ENCODE data around the gene LCOR. TPM values are rescaled to one million over a fixed set of nuclear protein-coding genes. Genes with fewer than 3 reads are reported as not detected.

Gene LCOR
- total and polyA plus RNA-seq, 2 of the 13 experiments (the other 11 are each of a cell fraction or from before 2014, with no cell fraction given), result 12.4 to 23.7 TPM

DNA sequence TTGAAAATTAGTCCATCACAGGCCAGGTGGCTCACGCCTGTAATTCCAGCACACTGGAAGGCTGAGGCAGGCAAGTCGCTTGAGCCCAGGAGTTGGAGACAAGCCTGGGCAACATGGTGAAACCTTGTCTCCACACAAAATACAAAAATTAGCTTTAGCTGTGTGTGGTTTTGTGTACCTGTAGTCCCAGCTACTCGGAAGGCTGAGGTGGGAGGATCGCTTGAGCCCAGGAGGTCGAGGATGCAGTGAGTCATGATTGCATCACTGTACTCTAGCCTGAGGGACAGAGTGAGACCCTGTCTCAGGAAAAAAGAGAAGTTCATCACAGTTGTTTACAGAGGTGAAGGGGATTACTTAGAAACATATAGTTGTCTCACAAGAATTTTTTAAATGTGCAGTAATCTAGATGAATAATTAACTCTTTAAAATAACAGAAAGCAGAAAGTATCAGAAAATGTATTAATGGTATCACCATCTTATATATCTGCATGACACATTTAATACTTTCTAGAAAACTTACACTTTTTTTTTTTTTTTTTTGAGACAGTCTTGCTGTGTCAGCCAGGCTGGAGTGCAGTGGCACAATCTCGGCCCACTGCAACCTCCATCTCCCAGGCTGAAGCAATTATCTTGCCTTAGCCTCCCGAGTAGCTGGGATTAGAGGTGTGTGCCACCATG, 8.9 kb downstream of the LCOR start (continued):
- TF ChIP-seq NFKBIZ (CRISPR knock-in tag; IDR thresholded peaks at IDR 0.05), result peak; percentile 24; the same call in 1 of the 2 replicates
- 0 out of 2 replicates have a peak, but pooled peaks have one; percentile 28 for TF ChIP-seq ELF3 (CRISPR knock-in tag; IDR thresholded peaks at IDR 0.05)
- no peak for TF ChIP-seq NFE2L1 (CRISPR knock-in tag; IDR thresholded peaks at IDR 0.05; ENCODE audit: borderline replicate concordance)
- no peak for TF ChIP-seq ZNF678 (CRISPR knock-in tag; IDR thresholded peaks at IDR 0.05)
- TF ChIP-seq KMT2B (CRISPR knock-in tag; IDR thresholded peaks at IDR 0.05), result 0 out of 2 replicates have a peak, but pooled peaks have one; percentile 48
- no peak; the same call in 1 of the 2 replicates for TF ChIP-seq ZNF12 (CRISPR knock-in tag; IDR thresholded peaks at IDR 0.05)
- TF ChIP-seq NR2F6 (IDR thresholded peaks at IDR 0.05), result 0 out of 2 replicates have a peak, but pooled peaks have one; percentile 38
- peak; percentile 70 for TF ChIP-seq NR2F6 (CRISPR knock-in tag; IDR thresholded peaks at IDR 0.05)

DNA sequence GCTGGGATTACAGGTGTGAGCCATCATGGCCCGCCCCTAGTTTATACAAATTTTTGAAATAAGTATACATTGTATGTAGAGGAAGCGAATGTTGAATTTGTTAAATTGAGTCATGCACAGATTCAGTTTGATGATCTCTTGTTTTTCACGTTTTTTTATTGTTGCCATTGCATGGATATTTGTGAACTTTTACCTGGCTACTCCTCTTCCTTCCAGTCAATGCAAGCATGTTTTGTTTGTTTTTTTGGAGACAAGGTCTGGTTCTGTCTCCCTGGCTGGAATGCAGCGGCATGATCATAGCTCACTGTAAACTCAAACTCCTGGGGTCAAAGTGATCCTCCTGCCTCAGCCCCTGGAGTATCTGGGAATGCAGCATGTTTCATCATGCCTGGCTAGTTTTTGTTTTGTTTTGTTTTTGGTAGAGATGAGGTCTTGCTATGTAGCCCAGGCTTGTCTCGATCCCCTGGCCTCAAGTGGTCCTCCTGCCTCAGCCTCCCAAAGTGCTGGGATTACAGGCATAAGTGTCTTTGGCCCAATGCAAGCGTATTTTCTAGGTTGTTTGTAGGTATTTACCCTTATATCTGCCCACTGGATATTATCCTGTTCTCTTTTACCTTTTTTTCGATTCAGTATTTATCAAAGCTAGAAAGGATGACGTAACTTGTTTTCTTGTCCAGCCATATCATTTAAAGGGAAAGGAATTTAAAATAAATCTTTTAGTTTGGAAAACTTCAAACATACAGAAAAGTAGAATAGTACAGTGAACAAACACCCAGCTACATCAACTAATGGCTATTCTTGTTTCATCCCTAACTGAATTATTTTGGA, 11.0 kb downstream of the LCOR start:
- H2AFZ ChIP-seq (ENCODE audit: low read length), result no peak overlapping the region
- ChIA-PET CTCF (ENCODE audit: low intra/inter-chr PET ratio, low total read pairs) (no interaction called here), POLR2A (interaction anchor here (0.9 to 2.0 kb wide), 4 partner anchors 8 to 42 kb away, joined by 3 to 7 read pairs (median 5); no protein-coding TSS in a partner anchor)
- ATAC-seq (peak; percentile 97), DNase-seq (ENCODE audit: low spot score) (peak; percentile 99), FAIRE-seq (peak; percentile 95)
- H3K9me3 ChIP-seq (ENCODE audit: low read length), result no peaks in the 10 kb centered on the region
- peak overlapping the region; percentile 42 for H3K9ac ChIP-seq (ENCODE audit: insufficient read depth, low read depth, low read length)
- intact Hi-C loops (cut with micrococcal nuclease; ENCODE audit: unreplicated experiment) (loop anchor here (1.0 kb wide), 1 partner anchor 21 kb away; no protein-coding TSS in a partner anchor), in situ Hi-C loops (cut with HindIII; ENCODE audit: extremely low pct_ligation_motif_present, low pct_unique_long_range_greater_than_20kb) (no loop called here)
- H3K4me3 ChIP-seq (replicated peaks in 1 of 3; ENCODE audit: insufficient read depth in 1 of 3, low read depth in 2 of 3, low read length in 3 of 3), result peak overlapping the region in 1 of 3 experiments; percentile 26; a peak in 1 of 6 replicates
- H3K79me2 ChIP-seq (ENCODE audit: insufficient read depth, low read length), result peaks cover 94% of the 10 kb centered on the region
- 18% methylated on average over 8 of the region's 8 CpGs for WGBS (ENCODE audit: low lambda C conversion rate)
- no TSS peak for BruUV-seq (replicated peaks)
- H3K36me3 ChIP-seq (replicated peaks in 1 of 2; ENCODE audit: control insufficient read depth in 1 of 2, insufficient read depth in 2 of 2, low read length in 2 of 2), result no peaks in the 10 kb centered on the region; a peak in 3 of 5 replicates
- peaks cover 12% of the 10 kb centered on the region; the same call in 1 of the 2 replicates for H4K20me1 ChIP-seq (ENCODE audit: insufficient read depth, low read length)
- peak overlapping the region; percentile 55 for H3K4me2 ChIP-seq (ENCODE audit: low read depth, low read length)
- H3K27ac ChIP-seq (ENCODE audit: extremely low read length, insufficient read depth, low read length), result peak overlapping the region; percentile 77
- H3K4me1 ChIP-seq (ENCODE audit: insufficient read depth, low read length), result peaks cover 93% of the 10 kb centered on the region
- H3K27me3 ChIP-seq (ENCODE audit: control insufficient read depth in 1 of 2, insufficient read depth in 2 of 2, low read length in 2 of 2), result no peaks in the 10 kb centered on the region
- TF ChIP-seq, protein P1, sequence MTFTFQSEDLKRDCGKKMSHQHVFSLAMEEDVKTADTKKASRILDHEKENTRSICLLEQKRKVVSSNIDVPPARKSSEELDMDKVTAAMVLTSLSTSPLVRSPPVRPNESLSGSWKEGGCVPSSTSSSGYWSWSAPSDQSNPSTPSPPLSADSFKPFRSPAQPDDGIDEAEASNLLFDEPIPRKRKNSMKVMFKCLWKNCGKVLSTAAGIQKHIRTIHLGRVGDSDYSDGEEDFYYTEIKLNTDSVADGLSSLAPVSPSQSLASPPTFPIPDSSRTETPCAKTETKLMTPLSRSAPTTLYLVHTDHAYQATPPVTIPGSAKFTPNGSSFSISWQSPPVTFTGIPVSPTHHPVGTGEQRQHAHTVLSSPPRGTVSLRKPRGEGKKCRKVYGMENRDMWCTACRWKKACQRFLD (CRISPR knock-in tag; IDR thresholded peaks at IDR 0.05; ENCODE audit: borderline replicate concordance), result no peak
- TF ChIP-seq ZNF614 (CRISPR knock-in tag; IDR thresholded peaks at IDR 0.05; ENCODE audit: borderline replicate concordance) (peak; percentile 93; the same call in 1 of the 2 replicates), ZNF205 (CRISPR knock-in tag; IDR thresholded peaks at IDR 0.05) (peak; percentile 70; the same call in 1 of the 2 replicates), ZNF207 (IDR thresholded peaks at IDR 0.05; ENCODE audit: borderline replicate concordance) (no peak), PHF21A (CRISPR knock-in tag; IDR thresholded peaks at IDR 0.05) (peak; percentile 92), MIXL1 (CRISPR knock-in tag; IDR thresholded peaks at IDR 0.05) (peak; percentile 84), NPAS2 (CRISPR knock-in tag; IDR thresholded peaks at IDR 0.05; ENCODE audit: borderline replicate concordance) (no peak), NFYB (CRISPR knock-in tag; IDR thresholded peaks at IDR 0.05) (no peak)
- TF ChIP-seq, protein P2, sequence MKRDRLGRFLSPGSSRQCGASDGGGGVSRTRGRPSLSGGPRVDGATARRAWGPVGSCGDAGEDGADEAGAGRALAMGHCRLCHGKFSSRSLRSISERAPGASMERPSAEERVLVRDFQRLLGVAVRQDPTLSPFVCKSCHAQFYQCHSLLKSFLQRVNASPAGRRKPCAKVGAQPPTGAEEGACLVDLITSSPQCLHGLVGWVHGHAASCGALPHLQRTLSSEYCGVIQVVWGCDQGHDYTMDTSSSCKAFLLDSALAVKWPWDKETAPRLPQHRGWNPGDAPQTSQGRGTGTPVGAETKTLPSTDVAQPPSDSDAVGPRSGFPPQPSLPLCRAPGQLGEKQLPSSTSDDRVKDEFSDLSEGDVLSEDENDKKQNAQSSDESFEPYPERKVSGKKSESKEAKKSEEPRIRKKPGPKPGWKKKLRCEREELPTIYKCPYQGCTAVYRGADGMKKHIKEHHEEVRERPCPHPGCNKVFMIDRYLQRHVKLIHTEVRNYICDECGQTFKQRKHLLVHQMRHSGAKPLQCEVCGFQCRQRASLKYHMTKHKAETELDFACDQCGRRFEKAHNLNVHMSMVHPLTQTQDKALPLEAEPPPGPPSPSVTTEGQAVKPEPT (CRISPR knock-in tag; IDR thresholded peaks at IDR 0.05; ENCODE audit: low read depth), result no peak
- TF ChIP-seq, protein P3, sequence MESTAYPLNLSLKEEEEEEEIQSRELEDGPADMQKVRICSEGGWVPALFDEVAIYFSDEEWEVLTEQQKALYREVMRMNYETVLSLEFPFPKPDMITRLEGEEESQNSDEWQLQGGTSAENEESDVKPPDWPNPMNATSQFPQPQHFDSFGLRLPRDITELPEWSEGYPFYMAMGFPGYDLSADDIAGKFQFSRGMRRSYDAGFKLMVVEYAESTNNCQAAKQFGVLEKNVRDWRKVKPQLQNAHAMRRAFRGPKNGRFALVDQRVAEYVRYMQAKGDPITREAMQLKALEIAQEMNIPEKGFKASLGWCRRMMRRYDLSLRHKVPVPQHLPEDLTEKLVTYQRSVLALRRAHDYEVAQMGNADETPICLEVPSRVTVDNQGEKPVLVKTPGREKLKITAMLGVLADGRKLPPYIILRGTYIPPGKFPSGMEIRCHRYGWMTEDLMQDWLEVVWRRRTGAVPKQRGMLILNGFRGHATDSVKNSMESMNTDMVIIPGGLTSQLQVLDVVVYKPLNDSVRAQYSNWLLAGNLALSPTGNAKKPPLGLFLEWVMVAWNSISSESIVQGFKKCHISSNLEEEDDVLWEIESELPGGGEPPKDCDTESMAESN (CRISPR knock-in tag; conservative IDR thresholded peaks at IDR 0.05), result peak; percentile 78
